ENCODE results near the gene HSPB3. TPM values are rescaled to one million over a fixed set of nuclear protein-coding genes. Genes with fewer than 3 reads are reported as not detected.

The HSPB3 gene
- polyA plus RNA-seq (2011; rRNA removed), result 14.4 and 22.2 TPM in 2 replicates
- polyA minus RNA-seq (2011; rRNA and poly(A)+ RNA removed), result 5.5 and 5.8 TPM in 2 replicates

GRCh38 chr5:54455413-54456157 is at the start of gene HSPB3:
HSPB3 (plus strand) TSS chr5:54455699; CDS start chr5:54455790, 91 bp downstream.
- DNase-seq (ENCODE audit: low read depth), result peak; percentile 79
- POLR2A ChIA-PET, result interaction anchor here (1.0 to 1.1 kb wide), 2 partner anchors 13 to 14 kb away, joined by 3 read pairs; no protein-coding TSS in a partner anchor
- Histone ChIP-seq H3K36me3 (ENCODE audit: control insufficient read depth, insufficient read depth, low read length) (no peaks in the 10 kb centered on the region), H3K27me3 (ENCODE audit: control insufficient read depth, insufficient read depth, low read length) (no peaks in the 10 kb centered on the region), H3K4me3 (ENCODE audit: low read depth, low read length) (peak within 1 kb of the TSS; percentile 28)
- CTCF ChIA-PET, result interaction anchor here (0.7 to 4.0 kb wide), 9 partner anchors 8 to 440 kb away, joined by 3 to 28 read pairs (median 3); partner anchors contain the start of gene SNX18
- TF ChIP-seq CTCF (IDR thresholded peaks at IDR 0.05; ENCODE audit: insufficient read depth, low read depth, low read length), result no peak

GRCh38 chr5:54411176-54411575 is 44.3 kb upstream of the HSPB3 start:
- ChIA-PET POLR2A (no interaction called here), CTCF (interaction anchor here (1.0 to 1.9 kb wide), 5 partner anchors 8 to 168 kb away, joined by 3 to 10 read pairs (median 6); partner anchors contain the start of gene ARL15)
- Histone ChIP-seq H3K36me3 (ENCODE audit: control insufficient read depth, insufficient read depth, low read length) (no peaks in the 10 kb centered on the region), H3K27me3 (ENCODE audit: control insufficient read depth, insufficient read depth, low read length) (peaks cover 2% of the 10 kb centered on the region), H3K4me3 (ENCODE audit: low read depth, low read length) (no peak overlapping the region)
- no peak for TF ChIP-seq CTCF (IDR thresholded peaks at IDR 0.05; ENCODE audit: insufficient read depth, low read depth, low read length)
- DNase-seq (ENCODE audit: low read depth), result no peak

GRCh38 chr5:54412913-54413312 is 42.6 kb upstream of the HSPB3 start:
- CTCF ChIA-PET, result interaction anchor here (1.3 to 1.5 kb wide), 3 partner anchors 76 to 169 kb away, joined by 3 to 5 read pairs (median 4); no protein-coding TSS in a partner anchor
- H3K27me3 ChIP-seq (ENCODE audit: control insufficient read depth, insufficient read depth, low read length), result peaks cover 2% of the 10 kb centered on the region
- no peak overlapping the region for H3K4me3 ChIP-seq (ENCODE audit: low read depth, low read length)
- DNase-seq (ENCODE audit: low read depth), result no peak
- POLR2A ChIA-PET, result no interaction called here
- no peaks in the 10 kb centered on the region for H3K36me3 ChIP-seq (ENCODE audit: control insufficient read depth, insufficient read depth, low read length)
- no peak for TF ChIP-seq CTCF (IDR thresholded peaks at IDR 0.05; ENCODE audit: insufficient read depth, low read depth, low read length)

- ChIA-PET CTCF (interaction anchor here (0.9 kb wide), 1 partner anchor 181 kb away, joined by 3 read pairs; no protein-coding TSS in a partner anchor), POLR2A (no interaction called here)
- no peak for TF ChIP-seq CTCF (IDR thresholded peaks at IDR 0.05; ENCODE audit: insufficient read depth, low read depth, low read length)
- no peak overlapping the region for H3K4me3 ChIP-seq (ENCODE audit: low read depth, low read length)
- H3K36me3 ChIP-seq (ENCODE audit: control insufficient read depth, insufficient read depth, low read length), result no peaks in the 10 kb centered on the region
- DNase-seq (ENCODE audit: low read depth), result no peak
- H3K27me3 ChIP-seq (ENCODE audit: control insufficient read depth, insufficient read depth, low read length), result peaks cover 2% of the 10 kb centered on the region; the same call in 1 of the 2 replicates
These were observed 40.4 kb upstream of the HSPB3 start for GRCh38 chr5:54415147-54415546.

- no peaks in the 10 kb centered on the region for H3K36me3 ChIP-seq (ENCODE audit: control insufficient read depth, insufficient read depth, low read length)
- H3K4me3 ChIP-seq (ENCODE audit: low read depth, low read length), result no peak overlapping the region
- TF ChIP-seq CTCF (IDR thresholded peaks at IDR 0.05; ENCODE audit: insufficient read depth, low read depth, low read length), result no peak
- DNase-seq (ENCODE audit: low read depth), result no peak
- CTCF ChIA-PET, result interaction anchor here (0.9 kb wide), 1 partner anchor 182 kb away, joined by 3 read pairs; no protein-coding TSS in a partner anchor
- peaks cover 2% of the 10 kb centered on the region; the same call in 1 of the 2 replicates for H3K27me3 ChIP-seq (ENCODE audit: control insufficient read depth, insufficient read depth, low read length)
- POLR2A ChIA-PET, result no interaction called here
These were observed 39.5 kb upstream of the HSPB3 start for GRCh38 chr5:54415896-54416601.

Measured in BJ (cell line).